Neutrophil (primary cell): ENCODE data around the gene RSPRY1.

Experiments used
- H3K27ac ChIP-seq: fragments of 200-600 bp; sonication (generic); 2 replicates; pipeline ENCODE4 v1.5.1; 2016; ENCODE audit warnings: mild to moderate bottlenecking, moderate library complexity
- H3K27me3 ChIP-seq: fragments of 200-600 bp; sonication (generic); 2 replicates; pipeline ENCODE4 v1.6.0; 2016; ENCODE audit warnings: mild to moderate bottlenecking
- H3K36me3 ChIP-seq: fragments of 200-600 bp; sonication (generic); 2 replicates; pipeline ENCODE4 v1.5.1; 2017
- H3K4me1 ChIP-seq, 2 experiments: fragments of 200-600 bp in 1 of 2; sonication (generic) in 1 of 2; 1 replicate in 1 of 2; 2 replicates in 1 of 2; pipeline versions ENCODE4 v1.5.1 to v1.6.1; 2013 to 2016; ENCODE audit warnings: low read depth in 1 of 2, low read length in 1 of 2, mild to moderate bottlenecking in 1 of 2, moderate library complexity in 1 of 2; ENCODE audit not compliant: control insufficient read depth in 1 of 2, insufficient read depth in 1 of 2
- H3K4me3 ChIP-seq, 2 experiments: fragments of 200-600 bp in 1 of 2; sonication (generic) in 1 of 2; 1 replicate in 1 of 2; 2 replicates in 1 of 2; pipeline ENCODE4 v1.5.1; 2013 to 2016; ENCODE audit warnings: low read depth in 1 of 2, low read length in 1 of 2, mild to moderate bottlenecking in 1 of 2, moderate library complexity in 1 of 2
- H3K9me3 ChIP-seq: fragments of 200-600 bp; sonication (generic); 2 replicates; pipeline ENCODE4 v1.5.1; 2016
- TF ChIP-seq, protein P1 (sequence below): fragments of 200-600 bp; sonication (generic); IDR thresholded peaks from 2 replicates; pipeline ENCODE4 v1.5.1; 2016; ENCODE audit warnings: antibody characterized with exemption

Gene RSPRY1

DNA sequence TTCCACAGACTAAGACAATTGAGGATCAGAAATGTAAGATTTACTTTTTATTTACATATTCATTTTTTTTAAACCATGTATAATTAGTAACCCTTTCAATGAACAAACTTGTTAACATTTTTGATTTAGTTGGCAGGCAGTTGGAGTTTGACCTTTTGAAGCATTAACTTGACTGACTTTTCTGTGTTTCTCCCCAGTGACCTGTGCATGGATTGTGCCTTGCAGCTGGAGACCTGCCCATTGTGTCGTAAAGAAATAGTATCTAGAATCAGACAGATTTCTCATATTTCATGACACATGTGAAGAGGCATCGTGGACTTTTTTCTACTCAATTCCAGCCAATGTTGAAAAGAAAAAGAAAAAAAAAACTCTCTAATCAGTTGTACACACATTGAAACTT lies 52.6 kb downstream of the RSPRY1 start:
- TF ChIP-seq, protein P1, sequence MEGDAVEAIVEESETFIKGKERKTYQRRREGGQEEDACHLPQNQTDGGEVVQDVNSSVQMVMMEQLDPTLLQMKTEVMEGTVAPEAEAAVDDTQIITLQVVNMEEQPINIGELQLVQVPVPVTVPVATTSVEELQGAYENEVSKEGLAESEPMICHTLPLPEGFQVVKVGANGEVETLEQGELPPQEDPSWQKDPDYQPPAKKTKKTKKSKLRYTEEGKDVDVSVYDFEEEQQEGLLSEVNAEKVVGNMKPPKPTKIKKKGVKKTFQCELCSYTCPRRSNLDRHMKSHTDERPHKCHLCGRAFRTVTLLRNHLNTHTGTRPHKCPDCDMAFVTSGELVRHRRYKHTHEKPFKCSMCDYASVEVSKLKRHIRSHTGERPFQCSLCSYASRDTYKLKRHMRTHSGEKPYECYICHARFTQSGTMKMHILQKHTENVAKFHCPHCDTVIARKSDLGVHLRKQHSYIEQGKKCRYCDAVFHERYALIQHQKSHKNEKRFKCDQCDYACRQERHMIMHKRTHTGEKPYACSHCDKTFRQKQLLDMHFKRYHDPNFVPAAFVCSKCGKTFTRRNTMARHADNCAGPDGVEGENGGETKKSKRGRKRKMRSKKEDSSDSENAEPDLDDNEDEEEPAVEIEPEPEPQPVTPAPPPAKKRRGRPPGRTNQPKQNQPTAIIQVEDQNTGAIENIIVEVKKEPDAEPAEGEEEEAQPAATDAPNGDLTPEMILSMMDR: no peak
- H3K27ac ChIP-seq: no peak overlapping the region

DNA sequence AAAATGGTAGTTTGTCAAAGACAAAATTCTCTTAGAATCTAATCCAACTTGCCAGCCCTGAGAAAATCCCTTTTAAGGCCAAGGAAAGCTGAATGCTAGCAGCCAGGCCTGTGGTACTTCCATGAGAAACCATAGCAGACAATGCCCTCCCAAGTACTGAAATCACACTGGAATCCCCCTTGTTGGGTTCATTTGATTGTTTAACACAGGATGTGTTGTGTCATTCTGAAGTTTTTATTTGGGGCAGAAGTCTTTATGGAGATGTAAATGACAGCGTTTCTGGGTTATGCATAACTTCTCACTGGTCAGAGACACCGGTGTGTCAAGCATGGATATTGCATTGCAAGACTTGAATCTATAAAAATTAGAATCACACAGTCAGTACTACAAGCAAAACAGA lies 53.0 kb downstream of the RSPRY1 start:
- TF ChIP-seq, protein P1: no peak
- peaks cover 37% of the 10 kb centered on the region for H3K36me3 ChIP-seq
- H3K4me1 ChIP-seq: peaks cover 7 to 8% of the 10 kb centered on the region in 2 experiments
- no peaks in the 10 kb centered on the region for H3K27me3 ChIP-seq
- H3K27ac ChIP-seq: no peak overlapping the region
- H3K9me3 ChIP-seq: no peaks in the 10 kb centered on the region
- no peak overlapping the region for H3K4me3 ChIP-seq

More for the DNA sequence above, 52.6 kb downstream of the RSPRY1 start:
- peaks cover 5 to 7% of the 10 kb centered on the region in 2 experiments for H3K4me1 ChIP-seq
- no peak overlapping the region for H3K4me3 ChIP-seq
- H3K36me3 ChIP-seq: peaks cover 41% of the 10 kb centered on the region
- no peaks in the 10 kb centered on the region for H3K27me3 ChIP-seq
- H3K9me3 ChIP-seq: no peaks in the 10 kb centered on the region

DNA sequence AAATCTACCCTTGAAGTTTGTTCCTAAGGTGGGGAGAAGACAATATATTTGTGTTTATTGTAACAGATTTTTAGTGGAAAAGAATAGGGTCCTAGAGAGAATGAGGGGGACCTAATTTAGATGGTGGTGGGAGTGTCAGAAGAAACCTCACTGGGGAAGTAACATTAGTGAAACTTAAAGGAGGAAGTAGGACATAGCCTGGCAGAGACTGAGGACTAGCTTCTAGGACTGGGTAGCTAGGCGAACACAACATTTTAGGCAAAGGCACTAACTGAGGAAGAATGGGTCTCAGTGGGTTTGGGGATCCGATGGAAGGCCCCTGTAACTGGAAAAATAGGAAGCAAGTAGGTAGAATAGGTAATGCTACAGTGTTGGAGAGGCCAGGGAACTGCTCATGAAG lies 54.7 kb downstream of the RSPRY1 start:
- TF ChIP-seq, protein P1: no peak
- H3K27ac ChIP-seq: peak overlapping the region; percentile 32
- H3K9me3 ChIP-seq: no peaks in the 10 kb centered on the region
- H3K27me3 ChIP-seq: no peaks in the 10 kb centered on the region
- H3K4me1 ChIP-seq: peaks cover 17 to 20% of the 10 kb centered on the region in 2 experiments
- no peak overlapping the region for H3K4me3 ChIP-seq
- H3K36me3 ChIP-seq: peaks cover 22% of the 10 kb centered on the region

DNA sequence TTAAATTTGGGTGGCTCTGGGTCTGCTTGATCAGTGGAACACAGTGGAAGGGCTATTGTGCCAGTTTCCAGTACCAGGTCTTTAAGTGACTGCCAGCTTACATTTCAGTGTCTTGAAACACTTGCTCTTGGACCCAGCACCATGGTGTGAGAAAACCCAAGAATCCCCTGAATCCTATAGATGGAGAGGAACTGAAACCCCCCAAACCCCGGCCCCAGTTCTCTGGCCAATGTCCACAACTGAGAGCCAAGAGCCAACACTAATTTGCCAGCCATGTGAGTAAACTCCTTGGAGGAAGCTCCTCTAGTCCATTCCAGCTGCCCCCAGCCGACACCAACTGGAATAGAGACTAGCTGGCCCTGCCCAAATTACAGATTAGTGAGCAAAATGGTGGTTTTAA lies 56.5 kb downstream of the RSPRY1 start:
- no peak overlapping the region for H3K27ac ChIP-seq
- peaks cover 19% of the 10 kb centered on the region for H3K36me3 ChIP-seq
- H3K4me3 ChIP-seq: no peak overlapping the region
- H3K4me1 ChIP-seq: peaks cover 21 to 25% of the 10 kb centered on the region in 2 experiments
- no peaks in the 10 kb centered on the region for H3K9me3 ChIP-seq
- TF ChIP-seq, protein P1: no peak
- H3K27me3 ChIP-seq: no peaks in the 10 kb centered on the region

DNA sequence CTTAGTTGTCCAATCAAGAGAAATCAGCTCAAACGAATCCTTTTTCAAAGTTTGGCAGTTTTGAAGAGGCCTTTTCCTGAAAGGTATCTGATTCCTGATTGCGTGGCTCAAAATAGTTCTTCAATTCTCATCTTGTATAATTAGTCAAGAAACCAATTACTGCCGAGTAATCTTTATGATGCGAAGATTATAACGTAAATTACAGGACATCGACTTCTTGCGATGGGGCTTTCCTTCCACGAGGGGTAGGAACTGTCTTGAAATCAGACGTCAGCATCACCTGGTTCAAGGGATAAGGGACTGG lies 58.3 kb downstream of the RSPRY1 start:
- TF ChIP-seq, protein P1: no peak
- Histone ChIP-seq H3K27ac (peak overlapping the region; percentile 87), H3K4me1 (peaks cover 21 to 25% of the 10 kb centered on the region in 2 experiments), H3K9me3 (no peaks in the 10 kb centered on the region), H3K27me3 (no peaks in the 10 kb centered on the region), H3K36me3 (peaks cover 14% of the 10 kb centered on the region), H3K4me3 (peak overlapping the region; percentile 69 to 92)
